Loucy (cell line): ENCODE measurements around the gene TAF1L.

Experiments used
- H2AFZ ChIP-seq: fragments of 200-600 bp; sonication (generic); 2 replicates; pipeline ENCODE4 v1.6.0; 2016; ENCODE audit warnings: antibody characterized with exemption, mild to moderate bottlenecking, low read length, moderate library complexity
- H3F3A ChIP-seq: fragments of 200-600 bp; 2 replicates; pipeline ENCODE4 v1.6.0; 2016; ENCODE audit warnings: antibody characterized with exemption, low read depth, mild to moderate bottlenecking
- H3K27me3 ChIP-seq: fragments of 200-600 bp; sonication (generic); 2 replicates; pipeline ENCODE4 v1.6.1; 2014; ENCODE audit warnings: low read length, mild to moderate bottlenecking; ENCODE audit not compliant: insufficient read depth, poor library complexity, severe bottlenecking
- H3K36me3 ChIP-seq: fragments of 200-600 bp; sonication (generic); 2 replicates; pipeline ENCODE4 v1.6.1; 2016; ENCODE audit warnings: low read length; ENCODE audit not compliant: insufficient read depth
- H3K4me1 ChIP-seq: fragments of 200-600 bp; sonication (generic); 2 replicates; pipeline ENCODE4 v1.5.1; 2014; ENCODE audit warnings: low read length, mild to moderate bottlenecking; ENCODE audit not compliant: insufficient read depth, poor library complexity, severe bottlenecking
- H3K4me2 ChIP-seq: fragments of 200-600 bp; sonication (generic); 2 replicates; pipeline ENCODE4 v1.6.0; 2014; ENCODE audit warnings: antibody characterized with exemption, low read length, low read depth, mild to moderate bottlenecking; ENCODE audit not compliant: poor library complexity, severe bottlenecking
- H3K4me3 ChIP-seq: fragments of 200-600 bp; sonication (generic); 2 replicates; pipeline ENCODE4 v1.5.1; 2014; ENCODE audit warnings: low read length, mild to moderate bottlenecking, mixed read lengths; ENCODE audit not compliant: poor library complexity, severe bottlenecking
- H3K79me2 ChIP-seq: fragments of 200-600 bp; sonication (generic); 2 replicates; pipeline ENCODE4 v1.6.1; 2014; ENCODE audit warnings: low read length; ENCODE audit not compliant: insufficient read depth
- H3K9ac ChIP-seq: fragments of 200-600 bp; sonication (generic); 2 replicates; pipeline ENCODE4 v1.6.0; 2014; ENCODE audit warnings: mild to moderate bottlenecking, low read depth, low read length, moderate library complexity; ENCODE audit not compliant: poor library complexity, severe bottlenecking
- H3K9me2 ChIP-seq: fragments of 200-600 bp; sonication (generic); replicated peaks from 2 replicates; pipeline ENCODE4 v1.6.1; 2016; ENCODE audit warnings: low read depth, low read length, mixed read lengths
- H3K9me3 ChIP-seq: fragments of 200-600 bp; sonication (generic); 2 replicates; pipeline ENCODE4 v1.6.1; 2014; ENCODE audit warnings: mild to moderate bottlenecking, antibody characterized with exemption, low read length, low read depth; ENCODE audit not compliant: insufficient read depth
- H4K20me1 ChIP-seq: fragments of 200-600 bp; sonication (generic); 2 replicates; pipeline ENCODE4 v1.6.0; 2014; ENCODE audit warnings: antibody characterized with exemption, low read length, mild to moderate bottlenecking; ENCODE audit not compliant: insufficient read depth, poor library complexity, severe bottlenecking
- CTCF ChIP-seq: fragments of 200-600 bp; sonication (generic); conservative IDR thresholded peaks from 2 replicates; pipeline ENCODE4 v1.5.1; 2014; ENCODE audit warnings: mild to moderate bottlenecking, antibody characterized with exemption, low read length
- EZH2phosphoT487 ChIP-seq: fragments of 200-600 bp; IDR thresholded peaks from 2 replicates; pipeline ENCODE4 v1.6.1; 2018; ENCODE audit warnings: antibody characterized with exemption, mild to moderate bottlenecking, moderate library complexity, borderline replicate concordance

The TAF1L gene

DNA sequence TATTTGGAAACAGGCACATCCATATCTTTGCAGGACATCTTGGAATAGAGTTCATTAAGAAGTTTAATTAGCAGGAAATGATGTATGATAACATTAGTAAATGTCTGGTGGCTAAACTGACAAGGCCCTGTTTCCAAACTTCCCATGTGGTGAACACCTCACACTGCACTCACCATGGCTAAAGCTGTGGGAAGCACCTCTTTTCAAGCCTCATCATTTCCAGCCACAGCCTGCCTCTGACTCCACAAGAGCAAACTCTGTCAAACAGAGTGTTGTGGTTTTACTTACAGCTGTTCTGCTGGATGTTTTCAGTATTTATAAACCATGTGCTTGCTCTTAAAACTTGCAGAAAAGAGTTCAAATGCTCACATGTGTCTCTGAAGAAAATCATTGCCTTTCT, 47.6 kb downstream of the TAF1L start:
- H3K4me3 ChIP-seq, result no peak overlapping the region
- no peaks in the 10 kb centered on the region for H3F3A ChIP-seq
- no peak overlapping the region for H3K4me2 ChIP-seq
- H3K27me3 ChIP-seq, result no peaks in the 10 kb centered on the region
- TF ChIP-seq CTCF (no peak), EZH2phosphoT487 (no peak)
- H3K36me3 ChIP-seq, result no peaks in the 10 kb centered on the region
- H2AFZ ChIP-seq, result no peak overlapping the region
- H3K79me2 ChIP-seq, result no peaks in the 10 kb centered on the region
- H3K9ac ChIP-seq, result no peak overlapping the region
- no peaks in the 10 kb centered on the region for H3K9me2 ChIP-seq
- no peaks in the 10 kb centered on the region for H3K4me1 ChIP-seq
- no peaks in the 10 kb centered on the region for H4K20me1 ChIP-seq
- H3K9me3 ChIP-seq, result no peaks in the 10 kb centered on the region

DNA sequence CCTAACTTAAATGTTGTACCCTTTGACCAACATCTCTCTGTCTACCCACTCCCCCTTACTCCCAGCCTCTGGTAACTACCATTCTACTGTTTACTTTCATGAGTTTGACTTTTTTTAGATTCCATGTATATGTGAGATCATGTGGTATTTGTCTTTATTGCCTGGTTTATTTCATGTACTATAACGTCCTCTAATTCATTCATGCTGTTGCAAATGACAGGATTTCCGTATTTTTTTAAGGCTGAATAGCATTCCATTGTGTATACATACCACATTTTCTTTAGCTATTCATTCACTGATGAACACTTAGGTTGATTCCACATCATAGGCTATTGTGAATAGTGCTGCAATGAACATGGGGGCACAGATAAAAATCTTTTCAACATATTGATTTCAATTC, 50.7 kb downstream of the TAF1L start:
- H3K9ac ChIP-seq, result no peak overlapping the region
- H3K4me1 ChIP-seq, result peaks cover 6% of the 10 kb centered on the region
- no peaks in the 10 kb centered on the region for H3K27me3 ChIP-seq
- 0 out of 2 replicates have a peak, but pooled peaks cover 3% of the 10 kb centered on the region for H3F3A ChIP-seq
- no peak for TF ChIP-seq CTCF
- no peak for TF ChIP-seq EZH2phosphoT487
- no peaks in the 10 kb centered on the region for H3K9me2 ChIP-seq
- no peak overlapping the region for H3K4me2 ChIP-seq
- no peak overlapping the region for H3K4me3 ChIP-seq
- no peaks in the 10 kb centered on the region for H4K20me1 ChIP-seq
- H3K36me3 ChIP-seq, result no peaks in the 10 kb centered on the region
- no peaks in the 10 kb centered on the region for H3K9me3 ChIP-seq
- H2AFZ ChIP-seq, result no peak overlapping the region
- H3K79me2 ChIP-seq, result no peaks in the 10 kb centered on the region

- Histone ChIP-seq H3F3A (0 out of 2 replicates have a peak, but pooled peaks cover 3% of the 10 kb centered on the region), H3K27me3 (no peaks in the 10 kb centered on the region), H3K4me1 (peaks cover 6% of the 10 kb centered on the region), H3K9ac (no peak overlapping the region), H3K4me3 (no peak overlapping the region), H3K4me2 (peak overlapping the region; percentile 39), H4K20me1 (no peaks in the 10 kb centered on the region), H3K36me3 (no peaks in the 10 kb centered on the region), H2AFZ (peak overlapping the region; percentile 58), H3K9me3 (no peaks in the 10 kb centered on the region), H3K9me2 (no peaks in the 10 kb centered on the region), H3K79me2 (no peaks in the 10 kb centered on the region)
- TF ChIP-seq EZH2phosphoT487 (no peak), CTCF (peak; percentile 78)
Observed at GRCh38 chr9:32581512-32582143, 53.8 kb downstream of the TAF1L start.
